GM12873 (cell line): ENCODE results near the gene KBTBD13.

Source experiments
- CTCF ChIP-seq: IDR thresholded peaks from 2 replicates; pipeline ENCODE4 v1.5.1; 2012; ENCODE audit warnings: low read depth, mild to moderate bottlenecking, moderate library complexity, low read length, control low read depth; ENCODE audit not compliant: insufficient read depth; ENCODE audit errors: missing control alignments

KBTBD13 gene

GRCh38 chr15:65072027-65072426, 4.5 kb upstream of the KBTBD13 start:
- no peak for TF ChIP-seq CTCF

GRCh38 chr15:65072617-65073016, 3.9 kb upstream of the KBTBD13 start:
- TF ChIP-seq CTCF = no peak

- TF ChIP-seq CTCF = no peak
These were observed 890 bp downstream of the KBTBD13 start for GRCh38 chr15:65077291-65077980.

GRCh38 chr15:65077981-65078352, 1.4 kb downstream of the KBTBD13 start:
- TF ChIP-seq CTCF = no peak

- no peak for TF ChIP-seq CTCF
These were observed 3.0 kb downstream of the KBTBD13 start for GRCh38 chr15:65079580-65079979.

- no peak for TF ChIP-seq CTCF
These were observed 4.7 kb downstream of the KBTBD13 start for GRCh38 chr15:65081270-65081669.

- TF ChIP-seq CTCF = no peak
These were observed 5.2 kb downstream of the KBTBD13 start for GRCh38 chr15:65081758-65082157.
